HCT116 (cell line): ENCODE data around the gene GBF1. TPM values are rescaled to one million over a fixed set of nuclear protein-coding genes. Genes with fewer than 3 reads are reported as not detected.

Source experiments
- ATAC-seq: fragments of 200-7000 bp; cut with Tn5 transposase; 2 replicates; pipeline ENCODE4 v1.9.1; 2020; ENCODE audit warnings: mild to moderate bottlenecking, moderate library complexity
- BruUV-seq: library from RNA; stranded (reverse); fragments of 400-500 nt; replicated peaks from 2 replicates; lab custom pipeline; 2021; lab: Mats Ljungman, UMichigan
- CTCF ChIA-PET: fragments of 300-600 bp; sonication (Branson Sonifier 250); formaldehyde crosslinking; loops from one replicate; lab custom pipeline; 2021; ENCODE audit warnings: antibody characterized with exemption; lab: Charles Lee
- POLR2A ChIA-PET: fragments of 300-600, 350-600 bp; sonication (Branson Sonifier 250); formaldehyde crosslinking; loops from one replicate; lab custom pipeline; 2021; ENCODE audit warnings: antibody characterized with exemption; lab: Charles Lee
- RAD21 ChIA-PET, 2 experiments: fragments of 300-600 bp; sonication (Branson Sonifier 250); formaldehyde crosslinking; loops; one replicate each; lab custom pipeline; 2023; ENCODE audit warnings: low total read pairs in 2 of 2; ENCODE audit not compliant: uncharacterized antibody in 2 of 2, unreplicated experiment in 2 of 2, low non-redundant PET in 1 of 2; lab: Charles Lee
- DNase-seq: peaks from one replicate; pipeline ENCODE4 v3.0.0-alpha.2; 2010; ENCODE audit warnings: low read depth, low spot score
- H2AFZ ChIP-seq: fragments of 200-600 bp; shearing (Covaris generic), sonication (generic); 2 replicates; pipeline ENCODE4 v1.6.1; 2017; ENCODE audit warnings: low read depth, mixed run types, mixed read lengths, antibody characterized with exemption, low read length; ENCODE audit not compliant: poor library complexity, severe bottlenecking
- H3K27ac ChIP-seq: 2 replicates; pipeline ENCODE4 v1.5.1; 2012; ENCODE audit warnings: low read depth, low read length
- H3K27me3 ChIP-seq: fragments of 200-600 bp; sonication (generic); 2 replicates; pipeline ENCODE4 v1.6.1; 2016; ENCODE audit warnings: mixed run types, low read length, mixed read lengths; ENCODE audit not compliant: insufficient read depth
- H3K36me3 ChIP-seq, 2 experiments: fragments of 200-500 bp in 1 of 2; fragments of 200-600 bp in 1 of 2; sonication (Bioruptor generic) in 1 of 2; sonication (generic) in 1 of 2; 2 replicates each; pipeline versions ENCODE4 v1.5.1 to v1.6.1; 2014 to 2016; ENCODE audit warnings: low read length in 2 of 2, inconsistent platforms in 1 of 2, mixed read lengths in 1 of 2, mixed run types in 1 of 2; ENCODE audit not compliant: insufficient read depth in 2 of 2, control insufficient read depth in 1 of 2
- H3K4me1 ChIP-seq, 2 experiments: fragments of 200-600 bp in 1 of 2; sonication (generic) in 1 of 2; 2 replicates each; pipeline versions ENCODE4 v1.5.1 to v1.6.1; 2012 to 2017; ENCODE audit warnings: low read length in 2 of 2, inconsistent platforms in 1 of 2, mild to moderate bottlenecking in 1 of 2, mixed read lengths in 1 of 2, mixed run types in 1 of 2, moderate library complexity in 1 of 2; ENCODE audit not compliant: insufficient read depth in 2 of 2, control insufficient read depth in 1 of 2
- H3K4me2 ChIP-seq: fragments of 200-600 bp; sonication (generic); 2 replicates; pipeline ENCODE4 v1.6.1; 2017; ENCODE audit warnings: mixed run types, low read length, mixed read lengths
- H3K4me3 ChIP-seq, 2 experiments: fragments of 200-600 bp in 1 of 2; sonication (generic) in 1 of 2; replicated peaks in 1 of 2; 2 replicates each; pipeline ENCODE4 v1.5.1; 2011 to 2016; ENCODE audit warnings: low read length in 2 of 2, control low read depth in 1 of 2, low read depth in 1 of 2, mild to moderate bottlenecking in 1 of 2, mixed read lengths in 1 of 2, mixed run types in 1 of 2
- H3K79me2 ChIP-seq: fragments of 200-600 bp; sonication (generic); 2 replicates; pipeline ENCODE4 v1.6.1; 2017; ENCODE audit warnings: mild to moderate bottlenecking, mixed run types, low read length, moderate library complexity, mixed read lengths; ENCODE audit not compliant: insufficient read depth
- H3K9ac ChIP-seq: fragments of 200-600 bp; sonication (generic); 2 replicates; pipeline ENCODE4 v1.6.1; 2016; ENCODE audit warnings: low read length, mixed read lengths
- H3K9me2 ChIP-seq: fragments of 200-600 bp; sonication (generic), shearing (Covaris generic); 2 replicates; pipeline ENCODE4 v1.6.1; 2017; ENCODE audit warnings: mixed run types, mild to moderate bottlenecking, moderate library complexity; ENCODE audit not compliant: insufficient read depth
- H3K9me3 ChIP-seq, 2 experiments: fragments of 200-500 bp in 1 of 2; fragments of 200-600 bp in 1 of 2; sonication (Bioruptor generic) in 1 of 2; sonication (generic) in 1 of 2; 2 replicates each; pipeline ENCODE4 v1.6.1; 2014 to 2017; ENCODE audit warnings: low read length in 2 of 2, mixed read lengths in 2 of 2, inconsistent platforms in 1 of 2, low read depth in 1 of 2, mild to moderate bottlenecking in 1 of 2, mixed run types in 1 of 2, moderate library complexity in 1 of 2; ENCODE audit not compliant: control insufficient read depth in 1 of 2, insufficient read depth in 1 of 2
- H4K20me1 ChIP-seq: fragments of 200-600 bp; sonication (generic), shearing (Covaris generic); 2 replicates; pipeline ENCODE4 v1.6.1; 2017; ENCODE audit warnings: mixed run types, mild to moderate bottlenecking, moderate library complexity; ENCODE audit not compliant: insufficient read depth
- CBX3 ChIP-seq: IDR thresholded peaks from 2 replicates; pipeline ENCODE4 v1.6.1; 2012; ENCODE audit warnings: low read depth
- CEBPB ChIP-seq: IDR thresholded peaks from 2 replicates; pipeline ENCODE4 v1.6.1; 2012; ENCODE audit warnings: low read depth
- CTCF ChIP-seq, 3 experiments: fragments of 200-600 bp in 1 of 3; sonication (generic) in 1 of 3; IDR thresholded peaks in 2 of 3; conservative IDR thresholded peaks in 1 of 3; 2 replicates each; pipeline ENCODE4 v1.5.1; 2012 to 2017; ENCODE audit warnings: low read depth in 2 of 3, low read length in 2 of 3, antibody characterized with exemption in 1 of 3, borderline replicate concordance in 1 of 3, control low read depth in 1 of 3, mild to moderate bottlenecking in 1 of 3, mixed read lengths in 1 of 3, mixed run types in 1 of 3, moderate library complexity in 1 of 3; ENCODE audit not compliant: insufficient read depth in 1 of 3
- EGR1 ChIP-seq: IDR thresholded peaks from 2 replicates; pipeline ENCODE4 v1.6.1; 2012; ENCODE audit warnings: low read depth
- EZH2 ChIP-seq: fragments of 200-600 bp; sonication (generic); IDR thresholded peaks from 2 replicates; pipeline ENCODE4 v1.6.1; 2017; ENCODE audit warnings: antibody characterized with exemption, mixed run types
- EZH2phosphoT487 ChIP-seq: fragments of 200-600 bp; IDR thresholded peaks from 2 replicates; pipeline ENCODE4 v1.6.1; 2018; ENCODE audit warnings: antibody characterized with exemption, borderline replicate concordance
- FOSL1 ChIP-seq: IDR thresholded peaks from 2 replicates; pipeline ENCODE4 v1.6.1; 2012; ENCODE audit warnings: low read depth
- JUND ChIP-seq: IDR thresholded peaks from 2 replicates; pipeline ENCODE4 v1.6.1; 2012
- POLR2AphosphoS5 ChIP-seq: IDR thresholded peaks from 2 replicates; pipeline ENCODE4 v1.6.1; 2011; ENCODE audit warnings: mild to moderate bottlenecking, low read depth, low read length, moderate library complexity
- RAD21 ChIP-seq: IDR thresholded peaks from 2 replicates; pipeline ENCODE4 v1.6.1; 2012; ENCODE audit warnings: low read depth, mild to moderate bottlenecking
- SIN3A ChIP-seq: IDR thresholded peaks from 2 replicates; pipeline ENCODE4 v1.6.1; 2012; ENCODE audit warnings: low read depth
- SP1 ChIP-seq: IDR thresholded peaks from 2 replicates; pipeline ENCODE4 v1.6.1; 2012; ENCODE audit warnings: low read depth
- SRF ChIP-seq: IDR thresholded peaks from 2 replicates; pipeline ENCODE4 v1.6.1; 2012; ENCODE audit warnings: low read depth
- intact Hi-C: fragments of 100-400 bp; cut with micrococcal nuclease; formaldehyde crosslinking; loops from 2 replicates; pipeline ENCODE4 v1.10.0; 2022
- total RNA-seq: library from RNA; stranded (reverse); gene quantifications from one replicate; pipeline ENCODE4 v1.2.1, GENCODE V29; 2021; ENCODE audit not compliant: unreplicated experiment

GBF1 gene
- total RNA-seq, 1 experiment from 2014 or later = 58.9 TPM

DNA sequence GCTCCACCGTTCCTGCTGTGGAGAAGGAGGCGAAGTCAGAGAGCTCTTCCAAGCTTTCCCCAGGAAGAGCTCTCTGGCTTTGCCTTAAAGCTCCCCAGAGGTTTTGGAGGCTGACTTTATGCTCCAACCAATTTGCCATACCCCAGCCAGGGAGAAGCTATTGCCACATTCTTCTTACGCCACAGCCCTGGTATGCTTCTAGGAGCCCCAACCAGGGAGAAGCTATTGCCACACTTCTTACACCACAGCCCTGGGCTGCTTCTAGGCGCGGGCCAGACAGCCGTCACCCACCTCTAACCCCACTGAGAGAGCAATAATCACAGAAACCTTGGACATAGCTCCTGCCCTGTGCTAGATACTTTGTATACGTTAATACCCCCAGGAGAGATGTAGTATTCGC lies 18.3 kb upstream of the GBF1 start:
- no TSS peak for BruUV-seq
- RAD21 ChIA-PET = interaction anchor here in 1 of 2 experiments (0.7 kb wide), 1 partner anchor 311 kb away, joined by 3 read pairs; no protein-coding TSS in a partner anchor
- intact Hi-C loops = no loop called here
- H3K4me1 ChIP-seq = peaks cover 19 to 37% of the 10 kb centered on the region in 2 experiments
- H3K9me3 ChIP-seq = no peaks in the 10 kb centered on the region
- no peak overlapping the region for H3K4me3 ChIP-seq
- H3K27ac ChIP-seq = no peak overlapping the region
- no peaks in the 10 kb centered on the region for H3K36me3 ChIP-seq
- H4K20me1 ChIP-seq = no peaks in the 10 kb centered on the region
- H3K27me3 ChIP-seq = no peaks in the 10 kb centered on the region
- peak overlapping the region; percentile 72 for H3K4me2 ChIP-seq
- no peak overlapping the region for H3K9ac ChIP-seq
- no peak for DNase-seq
- ATAC-seq = no peak
- H2AFZ ChIP-seq = no peak overlapping the region
- CTCF ChIA-PET = interaction anchor here (1.0 to 12.6 kb wide), 8 partner anchors 14 to 357 kb away, joined by 3 to 625 read pairs (median 7); partner anchors contain the start of gene NFKB2
- no peaks in the 10 kb centered on the region; the same call in 1 of the 2 replicates for H3K79me2 ChIP-seq
- POLR2A ChIA-PET = interaction anchor here (1.2 to 1.9 kb wide), 3 partner anchors 18 to 195 kb away, joined by 3 to 4 read pairs (median 4); partner anchors contain the start of gene GBF1
- H3K9me2 ChIP-seq = no peaks in the 10 kb centered on the region
- TF ChIP-seq EZH2 (no peak), EZH2phosphoT487 (no peak), RAD21 (no peak), FOSL1 (no peak), SP1 (no peak), CEBPB (no peak), SRF (no peak), EGR1 (no peak), SIN3A (no peak), POLR2AphosphoS5 (no peak), CBX3 (no peak), CTCF (IDR thresholded peaks at IDR 0.05 in 2 of 3, conservative IDR thresholded peaks at IDR 0.05 in 1 of 3; ENCODE audit: borderline replicate concordance in 1 of 3, insufficient read depth in 1 of 3, low read depth in 2 of 3, low read length in 2 of 3) (no peak), JUND (no peak)
